ENCODE measurements around the gene IRS1. TPM values are rescaled to one million over a fixed set of nuclear protein-coding genes. Genes with fewer than 3 reads are reported as not detected.

The IRS1 gene
- polyA plus RNA-seq, 1 of the 3 experiments (the other 2 are of a cell fraction) = 16.5 TPM

- 87% methylated on average over 9 of the region's 9 CpGs for WGBS (ENCODE audit: low lambda C conversion rate)
Observed at GRCh38 chr2:226759768-226760167, 39.9 kb downstream of the IRS1 start.

More at GRCh38 chr2:226759768-226760167, 39.9 kb downstream of the IRS1 start:
- no peaks in the 10 kb centered on the region for H3K36me3 ChIP-seq (replicated peaks in 1 of 2; ENCODE audit: control insufficient read depth in 1 of 2, insufficient read depth in 2 of 2, low read length in 1 of 2)
- no peak for DNase-seq
- POLR2A ChIA-PET = no interaction called here
- no peaks in the 10 kb centered on the region for H3K9me3 ChIP-seq
- no peak overlapping the region for H3K4me2 ChIP-seq
- peaks cover 0 to 26% of the 10 kb centered on the region in 2 experiments; a peak in 2 of 4 replicates for H3K4me1 ChIP-seq (ENCODE audit: control insufficient read depth in 1 of 2, insufficient read depth in 2 of 2, low read depth in 1 of 2, low read length in 1 of 2)
- no peak for TF ChIP-seq CHD2 (IDR thresholded peaks at IDR 0.05; ENCODE audit: low read length, partially characterized antibody)
- TF ChIP-seq ZBTB33 (IDR thresholded peaks at IDR 0.05; ENCODE audit: borderline replicate concordance, low read depth) = no peak
- TF ChIP-seq FOSL2 (IDR thresholded peaks at IDR 0.05; ENCODE audit: borderline replicate concordance, low read depth) = no peak
- TF ChIP-seq YY1 (IDR thresholded peaks at IDR 0.05; ENCODE audit: low read depth) = no peak
- no peak for TF ChIP-seq EZH2phosphoT487 (IDR thresholded peaks at IDR 0.05; ENCODE audit: borderline replicate concordance, low read depth)
- no peak for TF ChIP-seq TEAD4 (IDR thresholded peaks at IDR 0.05; ENCODE audit: borderline replicate concordance, insufficient read depth)
- no peak for TF ChIP-seq MEF2A (IDR thresholded peaks at IDR 0.05; ENCODE audit: borderline replicate concordance, low read depth)
- no peak for TF ChIP-seq JUND (IDR thresholded peaks at IDR 0.05)
- no peak for TF ChIP-seq RAD21 (IDR thresholded peaks at IDR 0.05; ENCODE audit: low read length)
- no peak for TF ChIP-seq USF2 (IDR thresholded peaks at IDR 0.05; ENCODE audit: borderline replicate concordance, low read depth, low read length)
- no peak for TF ChIP-seq NRF1 (IDR thresholded peaks at IDR 0.05; ENCODE audit: low read depth, low read length)
- TF ChIP-seq RFX5 (IDR thresholded peaks at IDR 0.05; ENCODE audit: low read length) = no peak
- no peak for TF ChIP-seq MAX (IDR thresholded peaks at IDR 0.05; ENCODE audit: low read depth)
- TF ChIP-seq RXRA (IDR thresholded peaks at IDR 0.05; ENCODE audit: borderline replicate concordance, low read depth) = no peak
- H3K27me3 ChIP-seq (ENCODE audit: insufficient read depth) = no peaks in the 10 kb centered on the region
- peaks cover 3% of the 10 kb centered on the region; the same call in 1 of the 2 replicates for H4K20me1 ChIP-seq (ENCODE audit: insufficient read depth)
- no peak overlapping the region for H3K4me3 ChIP-seq (ENCODE audit: low read depth in 2 of 2, low read length in 1 of 2)
- H3K27ac ChIP-seq (ENCODE audit: low read depth in 2 of 2, low read length in 1 of 2) = 0 out of 4 replicates have a peak overlapping the region, but pooled peaks of 1 of the 2 experiments have one; percentile 19
- H3K9me2 ChIP-seq = no peaks in the 10 kb centered on the region
- no peak overlapping the region for H2AFZ ChIP-seq (ENCODE audit: low read depth)
- H3K79me2 ChIP-seq (ENCODE audit: insufficient read depth) = peaks cover 81% of the 10 kb centered on the region; the same call in 1 of the 2 replicates
- CTCF ChIA-PET = interaction anchor here (0.6 kb wide), 1 partner anchor 10 kb away, joined by 3 read pairs; no protein-coding TSS in a partner anchor
- H3K9ac ChIP-seq = no peak overlapping the region
- H3F3A ChIP-seq (replicated peaks; ENCODE audit: insufficient read depth) = peaks cover 23% of the 10 kb centered on the region
